Measurements from ENCODE around the gene SLC35D2.

Gene SLC35D2

GRCh38 chr9:96399325-96399633 lies 15.8 kb upstream of the SLC35D2 start:
- no peak overlapping the region for H3K27ac ChIP-seq
- no peak for DNase-seq (ENCODE audit: low spot score)
- no peak overlapping the region for H3K4me3 ChIP-seq
- TF ChIP-seq, protein P1, sequence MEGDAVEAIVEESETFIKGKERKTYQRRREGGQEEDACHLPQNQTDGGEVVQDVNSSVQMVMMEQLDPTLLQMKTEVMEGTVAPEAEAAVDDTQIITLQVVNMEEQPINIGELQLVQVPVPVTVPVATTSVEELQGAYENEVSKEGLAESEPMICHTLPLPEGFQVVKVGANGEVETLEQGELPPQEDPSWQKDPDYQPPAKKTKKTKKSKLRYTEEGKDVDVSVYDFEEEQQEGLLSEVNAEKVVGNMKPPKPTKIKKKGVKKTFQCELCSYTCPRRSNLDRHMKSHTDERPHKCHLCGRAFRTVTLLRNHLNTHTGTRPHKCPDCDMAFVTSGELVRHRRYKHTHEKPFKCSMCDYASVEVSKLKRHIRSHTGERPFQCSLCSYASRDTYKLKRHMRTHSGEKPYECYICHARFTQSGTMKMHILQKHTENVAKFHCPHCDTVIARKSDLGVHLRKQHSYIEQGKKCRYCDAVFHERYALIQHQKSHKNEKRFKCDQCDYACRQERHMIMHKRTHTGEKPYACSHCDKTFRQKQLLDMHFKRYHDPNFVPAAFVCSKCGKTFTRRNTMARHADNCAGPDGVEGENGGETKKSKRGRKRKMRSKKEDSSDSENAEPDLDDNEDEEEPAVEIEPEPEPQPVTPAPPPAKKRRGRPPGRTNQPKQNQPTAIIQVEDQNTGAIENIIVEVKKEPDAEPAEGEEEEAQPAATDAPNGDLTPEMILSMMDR (IDR thresholded peaks at IDR 0.05) = no peak

DNA sequence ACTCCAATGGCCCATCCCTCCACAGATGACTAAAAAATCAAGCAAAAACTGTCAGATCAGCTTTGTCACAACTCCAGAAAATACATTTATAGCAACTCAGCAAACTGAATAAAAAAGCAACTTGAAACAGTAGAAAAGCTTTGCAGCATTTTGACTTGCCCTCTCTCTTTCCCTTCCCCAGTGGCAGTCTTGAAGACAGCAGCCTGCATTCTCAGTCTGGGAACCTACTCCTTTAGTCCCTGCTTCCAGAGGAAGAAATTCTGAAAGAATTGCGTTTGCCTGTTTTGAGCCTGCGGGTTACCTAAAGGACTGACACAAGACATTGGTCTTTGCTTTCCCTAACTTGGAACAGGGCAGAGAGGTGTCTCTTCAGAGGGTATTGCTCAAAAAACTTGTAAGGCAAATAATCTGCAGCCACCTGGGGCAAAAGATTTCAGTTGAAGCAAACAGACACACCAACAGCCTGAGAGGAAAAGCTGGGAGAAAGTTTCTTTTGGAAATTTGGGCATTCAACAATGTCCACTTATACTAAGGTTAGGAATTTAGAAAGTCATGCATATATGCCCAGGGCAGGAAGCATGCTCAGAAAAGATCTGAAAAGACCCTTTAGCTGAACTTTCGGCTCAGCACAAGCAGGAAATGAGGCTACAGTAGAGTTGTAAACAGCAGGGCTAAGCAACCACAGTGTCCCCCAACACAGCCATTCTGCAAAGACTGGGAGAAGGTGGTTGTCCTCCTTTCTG lies 15.2 kb upstream of the SLC35D2 start:
- Histone ChIP-seq H3K27ac (no peak overlapping the region), H3K4me3 (no peak overlapping the region)
- TF ChIP-seq, protein P1 (IDR thresholded peaks at IDR 0.05) = no peak
- no peak for DNase-seq (ENCODE audit: low spot score)

GRCh38 chr9:96395964-96396363 lies 12.5 kb upstream of the SLC35D2 start:
- no peak overlapping the region for H3K27ac ChIP-seq
- no peak for DNase-seq (ENCODE audit: low spot score)
- H3K4me3 ChIP-seq = no peak overlapping the region
- TF ChIP-seq, protein P1 (IDR thresholded peaks at IDR 0.05) = no peak

DNA sequence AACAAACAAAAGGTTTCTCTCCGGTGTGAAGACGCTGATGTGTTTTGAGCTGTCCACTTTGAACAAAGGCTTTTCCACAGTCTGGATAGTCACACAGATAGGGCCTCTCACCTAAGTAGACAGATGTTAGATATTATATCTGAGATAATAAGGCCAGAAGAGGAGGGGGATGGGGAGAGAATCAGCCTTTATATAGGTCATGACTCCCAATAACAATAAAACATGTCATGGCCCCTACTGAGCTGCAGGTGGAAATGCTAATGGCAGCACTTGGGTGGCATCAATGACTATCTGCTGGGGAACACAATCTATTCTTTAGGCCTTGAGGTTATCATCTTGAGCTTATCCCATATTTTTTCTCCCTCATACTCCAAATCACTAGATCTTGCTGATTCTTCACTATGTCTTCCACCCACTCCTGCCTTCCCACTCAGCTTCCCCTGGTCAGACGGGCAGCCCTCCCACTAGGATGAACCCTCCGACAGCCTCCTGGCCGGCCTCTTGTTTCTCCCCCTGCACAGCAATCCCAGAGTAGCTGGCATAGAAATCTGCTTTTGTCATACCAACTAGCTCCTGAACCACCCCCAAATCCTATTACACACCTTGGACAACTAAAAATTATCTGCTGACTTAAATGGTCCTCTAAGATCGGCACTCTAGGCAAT lies 11.5 kb upstream of the SLC35D2 start:
- Histone ChIP-seq H3K4me3 (no peak overlapping the region), H3K27ac (no peak overlapping the region)
- no peak for DNase-seq (ENCODE audit: low spot score)
- TF ChIP-seq, protein P1 (IDR thresholded peaks at IDR 0.05) = no peak

GRCh38 chr9:96392263-96392662 lies 8.8 kb upstream of the SLC35D2 start:
- Histone ChIP-seq H3K4me3 (no peak overlapping the region), H3K27ac (no peak overlapping the region)
- TF ChIP-seq, protein P1 (IDR thresholded peaks at IDR 0.05) = no peak
- no peak for DNase-seq (ENCODE audit: low spot score)

GRCh38 chr9:96391021-96391765 lies 7.7 kb upstream of the SLC35D2 start:
- DNase-seq (ENCODE audit: low spot score) = no peak
- no peak overlapping the region for H3K4me3 ChIP-seq
- TF ChIP-seq, protein P1 (IDR thresholded peaks at IDR 0.05) = no peak
- H3K27ac ChIP-seq = no peak overlapping the region
